Panc1 (cell line): ENCODE results near the gene SLC35C1.

ENCODE experiments used
- POLR2AphosphoS5 ChIP-seq: IDR thresholded peaks from 2 replicates; pipeline ENCODE4 v1.6.1; 2012; ENCODE audit warnings: mild to moderate bottlenecking, low read depth, low read length, moderate library complexity
- REST ChIP-seq, 2 experiments: IDR thresholded peaks; 2 replicates each; pipeline ENCODE4 v1.6.1; 2011 to 2012; ENCODE audit warnings: low read depth in 2 of 2, control low read depth in 1 of 2, low read length in 1 of 2, mild to moderate bottlenecking in 1 of 2, moderate library complexity in 1 of 2; ENCODE audit not compliant: insufficient read depth in 1 of 2
- TCF7L2 ChIP-seq: IDR thresholded peaks from 2 replicates; pipeline ENCODE4 v1.6.1; 2011; ENCODE audit warnings: mild to moderate bottlenecking, low read depth, low read length, inconsistent platforms
- TF ChIP-seq, protein P1 (sequence below): fragments of 450-650 bp; IDR thresholded peaks from 2 replicates; pipeline ENCODE4 v1.5.1; 2017; ENCODE audit warnings: mild to moderate bottlenecking

- TF ChIP-seq, protein P1, sequence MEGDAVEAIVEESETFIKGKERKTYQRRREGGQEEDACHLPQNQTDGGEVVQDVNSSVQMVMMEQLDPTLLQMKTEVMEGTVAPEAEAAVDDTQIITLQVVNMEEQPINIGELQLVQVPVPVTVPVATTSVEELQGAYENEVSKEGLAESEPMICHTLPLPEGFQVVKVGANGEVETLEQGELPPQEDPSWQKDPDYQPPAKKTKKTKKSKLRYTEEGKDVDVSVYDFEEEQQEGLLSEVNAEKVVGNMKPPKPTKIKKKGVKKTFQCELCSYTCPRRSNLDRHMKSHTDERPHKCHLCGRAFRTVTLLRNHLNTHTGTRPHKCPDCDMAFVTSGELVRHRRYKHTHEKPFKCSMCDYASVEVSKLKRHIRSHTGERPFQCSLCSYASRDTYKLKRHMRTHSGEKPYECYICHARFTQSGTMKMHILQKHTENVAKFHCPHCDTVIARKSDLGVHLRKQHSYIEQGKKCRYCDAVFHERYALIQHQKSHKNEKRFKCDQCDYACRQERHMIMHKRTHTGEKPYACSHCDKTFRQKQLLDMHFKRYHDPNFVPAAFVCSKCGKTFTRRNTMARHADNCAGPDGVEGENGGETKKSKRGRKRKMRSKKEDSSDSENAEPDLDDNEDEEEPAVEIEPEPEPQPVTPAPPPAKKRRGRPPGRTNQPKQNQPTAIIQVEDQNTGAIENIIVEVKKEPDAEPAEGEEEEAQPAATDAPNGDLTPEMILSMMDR: no peak
- TF ChIP-seq TCF7L2: no peak
- TF ChIP-seq REST (IDR thresholded peaks at IDR 0.05; ENCODE audit: insufficient read depth in 1 of 2, low read depth in 2 of 2, low read length in 1 of 2): no peak
- no peak for TF ChIP-seq POLR2AphosphoS5
These were observed 51.1 kb downstream of the SLC35C1 start for GRCh38 chr11:45856044-45856468.
